HEK293 (cell line): Measurements from ENCODE around the gene ABHD8.

Source experiments
- CTCF ChIA-PET: fragments of 350-600 bp; formaldehyde crosslinking; extraction: SDS; loops from one replicate; lab custom pipeline; 2021; ENCODE audit warnings: antibody characterized with exemption; lab: Yijun Ruan, JAX
- POLR2A ChIA-PET: fragments of 300-600 bp; formaldehyde crosslinking; extraction: SDS; loops from one replicate; lab custom pipeline; 2020; ENCODE audit warnings: antibody characterized with exemption, inconsistent platforms; lab: Yijun Ruan, JAX
- H3K27ac ChIP-seq: fragments of 200-500 bp; sonication (Bioruptor generic); 2 replicates; pipeline ENCODE4 v1.5.1; 2014; ENCODE audit warnings: low read depth, low read length, control low read depth, inconsistent platforms; ENCODE audit errors: extremely low read depth
- H3K36me3 ChIP-seq, 2 experiments: fragments of 200-500 bp in 1 of 2; sonication (Bioruptor generic) in 1 of 2; 1 replicate in 1 of 2; 2 replicates in 1 of 2; pipeline ENCODE4 v1.5.1; 2014 to 2017; ENCODE audit warnings: inconsistent platforms in 2 of 2, low read length in 2 of 2; ENCODE audit not compliant: control insufficient read depth in 2 of 2, insufficient read depth in 1 of 2
- H3K4me1 ChIP-seq: fragments of 200-500 bp; sonication (Bioruptor generic); 2 replicates; pipeline ENCODE4 v1.5.1; 2014; ENCODE audit warnings: mild to moderate bottlenecking, low read length, inconsistent platforms; ENCODE audit not compliant: control insufficient read depth, insufficient read depth
- H3K4me3 ChIP-seq: 2 replicates; pipeline ENCODE4 v1.5.1; 2011; ENCODE audit warnings: low read depth, mild to moderate bottlenecking, control low read depth, low read length, moderate library complexity
- H3K9me3 ChIP-seq: fragments of 200-500 bp; sonication (Bioruptor generic); 2 replicates; pipeline ENCODE4 v1.5.1; 2014; ENCODE audit warnings: low read depth, low read length, inconsistent platforms; ENCODE audit not compliant: control insufficient read depth, insufficient read depth
- EGR2 ChIP-seq: fragments of 450-650 bp; formaldehyde crosslinking; IDR thresholded peaks from 2 replicates; pipeline ENCODE4 v1.5.1; 2016; ENCODE audit warnings: low read depth, missing biosample characterization, missing genetic modification characterization
- ELK4 ChIP-seq: IDR thresholded peaks from 2 replicates; pipeline ENCODE4 v1.6.1; 2011; ENCODE audit warnings: mild to moderate bottlenecking, low read depth, low read length, borderline replicate concordance
- GLIS1 ChIP-seq: fragments of 450-650 bp; formaldehyde crosslinking; IDR thresholded peaks from 2 replicates; pipeline ENCODE4 v1.5.1; 2016; ENCODE audit warnings: missing biosample characterization, missing genetic modification characterization
- HOXD13 ChIP-seq: sonication (generic); formaldehyde crosslinking; IDR thresholded peaks from 2 replicates; pipeline ENCODE4 v1.8.0; 2022; ENCODE audit warnings: missing genetic modification reagents, borderline replicate concordance
- KLF16 ChIP-seq: fragments of 450-650 bp; formaldehyde crosslinking; IDR thresholded peaks from 2 replicates; pipeline ENCODE4 v1.5.1; 2017; ENCODE audit warnings: missing biosample characterization, missing genetic modification characterization
- SP3 ChIP-seq: fragments of 450-650 bp; formaldehyde crosslinking; IDR thresholded peaks from 2 replicates; pipeline ENCODE4 v1.5.1; 2016; ENCODE audit warnings: missing biosample characterization, missing genetic modification characterization
- WT1 ChIP-seq: fragments of 450-650 bp; formaldehyde crosslinking; IDR thresholded peaks from 2 replicates; pipeline ENCODE4 v1.5.1; 2016; ENCODE audit warnings: missing biosample characterization, missing genetic modification characterization
- ZBTB17 ChIP-seq: fragments of 450-650 bp; formaldehyde crosslinking; IDR thresholded peaks from 2 replicates; pipeline ENCODE4 v1.5.1; 2016; ENCODE audit warnings: missing biosample characterization, missing genetic modification characterization
- ZBTB21 ChIP-seq: fragments of 450-650 bp; formaldehyde crosslinking; IDR thresholded peaks from 2 replicates; pipeline ENCODE4 v1.5.1; 2017; ENCODE audit warnings: missing biosample characterization, missing genetic modification characterization
- ZBTB49 ChIP-seq: fragments of 450-650 bp; formaldehyde crosslinking; IDR thresholded peaks from 2 replicates; pipeline ENCODE4 v1.5.1; 2016; ENCODE audit warnings: missing biosample characterization, missing genetic modification characterization, low read depth
- ZBTB7A ChIP-seq: fragments of 450-650 bp; formaldehyde crosslinking; IDR thresholded peaks from 2 replicates; pipeline ENCODE4 v1.5.1; 2016; ENCODE audit warnings: low read depth, missing biosample characterization, missing genetic modification characterization
- ZNF114 ChIP-seq: fragments of 450-650 bp; formaldehyde crosslinking; IDR thresholded peaks from 2 replicates; pipeline ENCODE4 v1.5.0; 2017; ENCODE audit warnings: missing biosample characterization, missing genetic modification characterization
- ZNF121 ChIP-seq: fragments of 450-650 bp; formaldehyde crosslinking; IDR thresholded peaks from 2 replicates; pipeline ENCODE4 v1.5.1; 2016; ENCODE audit warnings: missing biosample characterization, missing genetic modification characterization
- ZNF148 ChIP-seq: fragments of 450-650 bp; formaldehyde crosslinking; IDR thresholded peaks from 2 replicates; pipeline ENCODE4 v1.5.0; 2017; ENCODE audit warnings: missing biosample characterization, missing genetic modification characterization, borderline replicate concordance
- ZNF202 ChIP-seq: fragments of 450-650 bp; formaldehyde crosslinking; IDR thresholded peaks from 2 replicates; pipeline ENCODE4 v1.5.1; 2016; ENCODE audit warnings: missing biosample characterization, missing genetic modification characterization, borderline replicate concordance
- ZNF239 ChIP-seq: fragments of 450-650 bp; formaldehyde crosslinking; IDR thresholded peaks from 2 replicates; pipeline ENCODE4 v1.5.1; 2016; ENCODE audit warnings: missing biosample characterization, missing genetic modification characterization
- ZNF280D ChIP-seq: fragments of 450-650 bp; formaldehyde crosslinking; IDR thresholded peaks from 2 replicates; pipeline ENCODE4 v1.5.1; 2016; ENCODE audit warnings: missing biosample characterization, missing genetic modification characterization
- ZNF324 ChIP-seq: fragments of 450-650 bp; formaldehyde crosslinking; IDR thresholded peaks from 2 replicates; pipeline ENCODE4 v1.5.1; 2016; ENCODE audit warnings: missing biosample characterization, missing genetic modification characterization
- ZNF501 ChIP-seq: fragments of 450-650 bp; formaldehyde crosslinking; IDR thresholded peaks from 2 replicates; pipeline ENCODE4 v1.5.1; 2016; ENCODE audit warnings: missing biosample characterization, missing genetic modification characterization
- ZNF521 ChIP-seq: fragments of 450-650 bp; formaldehyde crosslinking; IDR thresholded peaks from 2 replicates; pipeline ENCODE4 v1.5.1; 2017; ENCODE audit warnings: missing biosample characterization, mild to moderate bottlenecking, missing genetic modification characterization
- ZNF645 ChIP-seq: fragments of 450-650 bp; formaldehyde crosslinking; IDR thresholded peaks from 2 replicates; pipeline ENCODE4; 2016; ENCODE audit warnings: missing biosample characterization, missing genetic modification characterization
- ZNF776 ChIP-seq: fragments of 450-650 bp; formaldehyde crosslinking; IDR thresholded peaks from 2 replicates; pipeline ENCODE4 v1.5.0; 2017; ENCODE audit warnings: missing biosample characterization, missing genetic modification characterization, borderline replicate concordance
- ZNF843 ChIP-seq: fragments of 450-650 bp; formaldehyde crosslinking; IDR thresholded peaks from 2 replicates; pipeline ENCODE4 v1.5.1; 2016; ENCODE audit warnings: missing biosample characterization, missing genetic modification characterization

The ABHD8 gene

GRCh38 chr19:17334414-17335409 is 31.5 kb upstream of the ABHD8 start, which contains the start of gene ANO8 (continued):
- TF ChIP-seq ZNF521 = no peak
- peak; percentile 90 for TF ChIP-seq EGR2 (tag by site-specific recombination)
- TF ChIP-seq ZNF148 (tag by site-specific recombination) = peak; percentile 79; the same call in 1 of the 2 replicates
- peak; percentile 75 for TF ChIP-seq GLIS1 (tag by site-specific recombination)
- TF ChIP-seq KLF16 (tag by site-specific recombination) = peak; percentile 99
- TF ChIP-seq ELK4 = no peak
- peak; percentile 48; the same call in 1 of the 2 replicates for TF ChIP-seq ZNF121
- no peak for TF ChIP-seq ZNF202 (tag by site-specific recombination)

- H3K9me3 ChIP-seq = no peaks in the 10 kb centered on the region
- H3K4me1 ChIP-seq = peaks cover 8% of the 10 kb centered on the region
- ChIA-PET POLR2A (interaction anchor here (0.6 to 7.6 kb wide), 11 partner anchors 9 to 202 kb away, joined by 3 to 64 read pairs (median 8); partner anchors contain the start of genes ABHD8, BABAM1, DDA1 and MRPL34), CTCF (interaction anchor here (0.6 to 2.4 kb wide), 12 partner anchors 13 to 999 kb away, joined by 3 to 9 read pairs (median 4); partner anchors contain the start of gene MRPL34)
- peak overlapping the region; percentile 57; the same call in 1 of the 2 replicates for H3K27ac ChIP-seq
- H3K4me3 ChIP-seq = peak overlapping the region; percentile 72
- H3K36me3 ChIP-seq = peaks cover 0 to 24% of the 10 kb centered on the region in 2 experiments; a peak in 2 of 3 replicates
- TF ChIP-seq ZNF776 (tag by site-specific recombination) = no peak
- 0 out of 2 replicates have a peak, but pooled peaks have one; percentile 44 for TF ChIP-seq ZBTB7A (tag by site-specific recombination)
- TF ChIP-seq ZNF501 (tag by site-specific recombination) = 0 out of 2 replicates have a peak, but pooled peaks have one; percentile 40
- peak; percentile 87 for TF ChIP-seq WT1 (tag by site-specific recombination)
- no peak for TF ChIP-seq ZNF843
- TF ChIP-seq ZBTB49 (tag by site-specific recombination) = 0 out of 2 replicates have a peak, but pooled peaks have one; percentile 18
- peak; percentile 40; the same call in 1 of the 2 replicates for TF ChIP-seq ZBTB21 (tag by site-specific recombination)
- TF ChIP-seq ZNF114 (tag by site-specific recombination) = no peak
- peak; percentile 81; the same call in 1 of the 2 replicates for TF ChIP-seq ZNF280D
- peak; percentile 97 for TF ChIP-seq ZNF239 (tag by site-specific recombination)
- TF ChIP-seq SP3 (tag by site-specific recombination) = peak; percentile 67; the same call in 1 of the 2 replicates
- TF ChIP-seq ZNF645 = no peak
- no peak for TF ChIP-seq HOXD13
- peak; percentile 61; the same call in 1 of the 2 replicates for TF ChIP-seq ZNF324 (tag by site-specific recombination)
- peak; percentile 87 for TF ChIP-seq ZBTB17 (tag by site-specific recombination)
Observed at GRCh38 chr19:17333611-17334413, 30.6 kb upstream of the ABHD8 start.
